Smooth muscle cell (in vitro differentiated cells): Measurements from ENCODE around the gene NAA15. TPM values are rescaled to one million over a fixed set of nuclear protein-coding genes. Genes with fewer than 3 reads are reported as not detected.

Experiments used
- DNase-seq: peaks from one replicate; lab custom pipeline; 2025; ENCODE audit not compliant: unreplicated experiment; lab: John Stamatoyannopoulos, UW
- H2AFZ ChIP-seq: fragments of 200-600 bp; sonication (generic); 2 replicates; pipeline ENCODE4 v1.6.0; 2016; ENCODE audit warnings: antibody characterized with exemption, low read depth, mild to moderate bottlenecking
- H3F3A ChIP-seq: fragments of 200-600 bp; sonication (generic); 2 replicates; pipeline ENCODE4 v1.6.0; 2017; ENCODE audit warnings: antibody characterized with exemption, low read depth
- H3K27ac ChIP-seq: fragments of 200-600 bp; sonication (generic); 2 replicates; pipeline ENCODE4 v1.5.1; 2016; ENCODE audit warnings: low read depth, mild to moderate bottlenecking
- H3K27me3 ChIP-seq: fragments of 200-600 bp; sonication (generic); 2 replicates; pipeline ENCODE4 v1.6.1; 2016; ENCODE audit warnings: low read depth, mild to moderate bottlenecking
- H3K36me3 ChIP-seq: fragments of 200-600 bp; sonication (generic); 2 replicates; pipeline ENCODE4 v1.5.1; 2016; ENCODE audit warnings: low read depth
- H3K4me1 ChIP-seq: fragments of 200-600 bp; sonication (generic); 2 replicates; pipeline ENCODE4 v1.5.1; 2016; ENCODE audit warnings: low read depth
- H3K4me2 ChIP-seq: fragments of 200-600 bp; sonication (generic); 2 replicates; pipeline ENCODE4 v1.6.0; 2016; ENCODE audit warnings: mild to moderate bottlenecking
- H3K4me3 ChIP-seq: fragments of 200-600 bp; sonication (generic); 2 replicates; pipeline ENCODE4 v1.5.1; 2016; ENCODE audit warnings: mild to moderate bottlenecking
- H3K79me2 ChIP-seq: fragments of 200-600 bp; sonication (generic); 2 replicates; pipeline ENCODE4 v1.6.0; 2016; ENCODE audit warnings: low read depth, mild to moderate bottlenecking
- H3K9ac ChIP-seq: fragments of 200-600 bp; sonication (generic); 2 replicates; pipeline ENCODE4 v1.6.0; 2016; ENCODE audit warnings: low read depth
- H3K9me3 ChIP-seq: fragments of 200-600 bp; sonication (generic); replicated peaks from 2 replicates; pipeline ENCODE4 v1.5.1; 2016; ENCODE audit warnings: low read depth
- H4K20me1 ChIP-seq: fragments of 200-600 bp; sonication (generic); 2 replicates; pipeline ENCODE4 v1.6.0; 2016; ENCODE audit warnings: low read depth
- WGBS: methylation state at CpG from one replicate; pipeline ENCODE4 v1.1.7; 2016; ENCODE audit warnings: low lambda C conversion rate; 5-methylcytosine and 5-hydroxymethylcytosine counted together
- polyA plus RNA-seq: library from polyadenylated mRNA; unstranded; fragments of >200 nt; fragmentation: Nextera tagmentation; extraction: Ambion mirVana; gene quantifications from 2 replicates; pipeline ENCODE4 v1.2.1, GENCODE V29; 2016
- total RNA-seq: library from RNA; depleted of rRNA; stranded (reverse); fragments of >200 nt; gene quantifications from 2 replicates; pipeline ENCODE4 v1.2.3, GENCODE V29; 2014
- TF ChIP-seq, protein P1 (sequence below): fragments of 200-600 bp; sonication (generic); IDR thresholded peaks from 2 replicates; pipeline ENCODE4 v1.5.1; 2017; ENCODE audit warnings: borderline replicate concordance, mild to moderate bottlenecking, antibody characterized with exemption; ENCODE audit not compliant: insufficient read depth, poor library complexity, severe bottlenecking

NAA15 gene
- total and polyA plus RNA-seq, 2 experiments from 2014 or later: 21.7 to 27.0 TPM

DNA sequence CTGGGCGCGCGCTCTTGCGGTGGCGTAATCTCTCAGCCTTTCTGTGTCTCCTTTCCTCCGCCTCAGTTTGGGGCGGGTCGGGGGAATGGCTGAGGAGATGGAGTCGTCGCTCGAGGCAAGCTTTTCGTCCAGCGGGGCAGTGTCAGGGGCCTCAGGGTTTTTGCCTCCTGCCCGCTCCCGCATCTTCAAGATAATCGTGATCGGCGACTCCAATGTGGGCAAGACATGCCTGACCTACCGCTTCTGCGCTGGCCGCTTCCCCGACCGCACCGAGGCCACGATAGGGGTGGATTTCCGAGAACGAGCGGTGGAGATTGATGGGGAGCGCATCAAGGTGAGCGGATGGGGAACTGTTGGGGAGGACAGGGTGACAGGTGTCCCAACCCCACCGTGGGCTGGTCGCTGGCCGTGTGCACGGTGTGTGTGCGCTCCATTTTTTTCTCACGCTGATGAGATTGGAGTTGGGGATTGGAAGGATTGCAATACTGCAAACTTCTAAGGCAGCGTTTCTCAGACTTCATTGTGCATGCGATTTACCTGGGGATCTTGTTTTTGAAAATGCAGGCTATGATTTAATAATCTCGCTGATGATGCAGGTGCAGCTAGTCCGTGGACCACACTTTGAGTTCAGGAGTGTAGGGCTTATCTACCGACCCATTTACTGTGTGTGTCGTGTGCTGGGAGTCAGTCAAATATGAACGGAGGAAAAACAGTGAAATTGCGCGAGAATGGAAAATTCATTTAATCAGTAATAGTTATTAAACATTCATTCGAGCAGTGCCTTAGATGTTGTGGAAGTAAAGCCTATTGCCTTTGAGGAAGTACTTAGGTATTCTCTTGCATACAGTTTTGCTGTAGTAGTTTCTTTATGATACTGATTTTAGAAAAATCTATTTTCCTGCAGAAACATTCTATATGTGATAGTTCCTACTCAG, 153.1 kb downstream of the NAA15 start, which contains the start of gene RAB33B:
TSS of gene RAB33B (plus strand) at position 11 of the 935 bp plus-strand sequence. CDS start at position 86, 75 bp downstream.
- WGBS: 2% methylated on average over 43 of the region's 46 CpGs
- Histone ChIP-seq H3K4me2 (peak within 1 kb of the TSS; percentile 81), H3K27ac (peak within 1 kb of the TSS; percentile 76), H3K27me3 (no peaks in the 10 kb centered on the region), H3K4me1 (peaks cover 37% of the 10 kb centered on the region), H3K9me3 (no peaks in the 10 kb centered on the region), H4K20me1 (peaks cover 50% of the 10 kb centered on the region), H3F3A (no peaks in the 10 kb centered on the region), H3K36me3 (no peaks in the 10 kb centered on the region), H3K4me3 (peak within 1 kb of the TSS; percentile 90), H2AFZ (peak within 1 kb of the TSS; percentile 78), H3K79me2 (peaks cover 82% of the 10 kb centered on the region), H3K9ac (peak within 1 kb of the TSS; percentile 77)
- TF ChIP-seq, protein P1, sequence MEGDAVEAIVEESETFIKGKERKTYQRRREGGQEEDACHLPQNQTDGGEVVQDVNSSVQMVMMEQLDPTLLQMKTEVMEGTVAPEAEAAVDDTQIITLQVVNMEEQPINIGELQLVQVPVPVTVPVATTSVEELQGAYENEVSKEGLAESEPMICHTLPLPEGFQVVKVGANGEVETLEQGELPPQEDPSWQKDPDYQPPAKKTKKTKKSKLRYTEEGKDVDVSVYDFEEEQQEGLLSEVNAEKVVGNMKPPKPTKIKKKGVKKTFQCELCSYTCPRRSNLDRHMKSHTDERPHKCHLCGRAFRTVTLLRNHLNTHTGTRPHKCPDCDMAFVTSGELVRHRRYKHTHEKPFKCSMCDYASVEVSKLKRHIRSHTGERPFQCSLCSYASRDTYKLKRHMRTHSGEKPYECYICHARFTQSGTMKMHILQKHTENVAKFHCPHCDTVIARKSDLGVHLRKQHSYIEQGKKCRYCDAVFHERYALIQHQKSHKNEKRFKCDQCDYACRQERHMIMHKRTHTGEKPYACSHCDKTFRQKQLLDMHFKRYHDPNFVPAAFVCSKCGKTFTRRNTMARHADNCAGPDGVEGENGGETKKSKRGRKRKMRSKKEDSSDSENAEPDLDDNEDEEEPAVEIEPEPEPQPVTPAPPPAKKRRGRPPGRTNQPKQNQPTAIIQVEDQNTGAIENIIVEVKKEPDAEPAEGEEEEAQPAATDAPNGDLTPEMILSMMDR: no peak
- no peak for DNase-seq

DNA sequence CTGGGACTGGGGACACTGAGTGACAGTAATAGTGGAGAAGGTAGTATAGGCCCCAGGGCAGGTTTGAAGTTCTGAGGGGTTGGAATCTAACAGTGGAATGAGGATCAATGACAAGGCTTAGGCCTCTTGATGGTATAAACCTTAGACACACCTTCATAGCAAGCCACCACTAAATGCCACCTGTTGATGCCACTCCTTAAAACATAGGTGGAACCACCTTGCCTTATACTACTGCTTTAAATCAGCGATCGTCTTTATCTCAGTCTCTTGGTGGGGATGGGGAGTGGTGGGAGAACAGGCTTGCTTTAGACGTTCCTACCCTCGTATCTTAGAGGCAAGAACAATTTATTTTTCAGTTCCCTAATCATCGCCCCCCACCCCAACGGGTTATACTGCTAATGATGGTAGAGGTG, 153.8 kb downstream of the NAA15 start:
- Histone ChIP-seq H3F3A (no peaks in the 10 kb centered on the region), H3K9ac (peak overlapping the region; percentile 77), H3K4me1 (peaks cover 37% of the 10 kb centered on the region), H3K4me3 (peak overlapping the region; percentile 90), H3K36me3 (no peaks in the 10 kb centered on the region), H3K9me3 (no peaks in the 10 kb centered on the region), H4K20me1 (peaks cover 57% of the 10 kb centered on the region), H3K27ac (no peak overlapping the region), H3K4me2 (peak overlapping the region; percentile 81), H3K27me3 (no peaks in the 10 kb centered on the region), H3K79me2 (peaks cover 84% of the 10 kb centered on the region), H2AFZ (no peak overlapping the region)
- no peak for DNase-seq
- 48% methylated on average over 6 of the region's 6 CpGs for WGBS
- TF ChIP-seq, protein P1: no peak

- H3K4me1 ChIP-seq: peaks cover 31% of the 10 kb centered on the region
- H3K27me3 ChIP-seq: no peaks in the 10 kb centered on the region
- peaks cover 77% of the 10 kb centered on the region for H4K20me1 ChIP-seq
- peak overlapping the region; percentile 81 for H3K4me2 ChIP-seq
- DNase-seq: no peak
- H3K9me3 ChIP-seq: no peaks in the 10 kb centered on the region
- H3K27ac ChIP-seq: no peak overlapping the region
- H3F3A ChIP-seq: no peaks in the 10 kb centered on the region
- 60% methylated on average over 4 of the region's 4 CpGs for WGBS
- peak overlapping the region; percentile 90 for H3K4me3 ChIP-seq
- H3K79me2 ChIP-seq: peaks cover 83% of the 10 kb centered on the region
- no peaks in the 10 kb centered on the region for H3K36me3 ChIP-seq
- H3K9ac ChIP-seq: no peak overlapping the region
- H2AFZ ChIP-seq: no peak overlapping the region
- TF ChIP-seq, protein P1: no peak
Measured at GRCh38 chr4:139457318-139457717, 156.0 kb downstream of the NAA15 start.
